Measurements from ENCODE around the gene SCRN1. TPM values are rescaled to one million over a fixed set of nuclear protein-coding genes. Genes with fewer than 3 reads are reported as not detected.

Gene SCRN1
- total and polyA plus RNA-seq, 9 donors: 23.0 to 46.1 (median 32.2) TPM

- 25% methylated on average over 23 of the region's 28 CpGs for WGBS (ENCODE audit: insufficient coverage)
- Histone ChIP-seq H3K4me3 (ENCODE audit: low read length) (no peak overlapping the region), H3K36me3 (ENCODE audit: control insufficient read depth, insufficient read depth, low read length) (peaks cover 8% of the 10 kb centered on the region), H3K9me3 (replicated peaks; ENCODE audit: control insufficient read depth, low read depth, low read length) (no peaks in the 10 kb centered on the region), H3K27ac (ENCODE audit: low read length) (no peak overlapping the region), H3K27me3 (ENCODE audit: control insufficient read depth, insufficient read depth, low read length) (peaks cover 5% of the 10 kb centered on the region), H3K4me1 (ENCODE audit: control insufficient read depth, insufficient read depth, low read length) (peaks cover 20% of the 10 kb centered on the region)
- no peak for DNase-seq
These were observed 105.0 kb downstream of the SCRN1 start for GRCh38 chr7:29884399-29885272.

GRCh38 chr7:29883462-29884398 is 105.9 kb downstream of the SCRN1 start:
- no peaks in the 10 kb centered on the region for H3K9me3 ChIP-seq (replicated peaks; ENCODE audit: control insufficient read depth, low read depth, low read length)
- 17% methylated on average over 24 of the region's 46 CpGs for WGBS (ENCODE audit: insufficient coverage)
- peak; percentile 39 for DNase-seq
- H3K27ac ChIP-seq (ENCODE audit: low read length): no peak overlapping the region
- H3K27me3 ChIP-seq (ENCODE audit: control insufficient read depth, insufficient read depth, low read length): peaks cover 5% of the 10 kb centered on the region
- H3K4me1 ChIP-seq (ENCODE audit: control insufficient read depth, insufficient read depth, low read length): peaks cover 20% of the 10 kb centered on the region
- H3K4me3 ChIP-seq (ENCODE audit: low read length): no peak overlapping the region
- peaks cover 6% of the 10 kb centered on the region for H3K36me3 ChIP-seq (ENCODE audit: control insufficient read depth, insufficient read depth, low read length)

GRCh38 chr7:29882481-29882880 is 107.1 kb downstream of the SCRN1 start:
- H3K9me3 ChIP-seq (replicated peaks; ENCODE audit: control insufficient read depth, low read depth, low read length): no peaks in the 10 kb centered on the region
- no peak overlapping the region for H3K4me3 ChIP-seq (ENCODE audit: low read length)
- WGBS (ENCODE audit: insufficient coverage): no CpG with 5 or more reads among the region's 1 CpG
- no peak for DNase-seq
- H3K27ac ChIP-seq (ENCODE audit: low read length): no peak overlapping the region
- peaks cover 22% of the 10 kb centered on the region for H3K4me1 ChIP-seq (ENCODE audit: control insufficient read depth, insufficient read depth, low read length)
- peaks cover 5% of the 10 kb centered on the region for H3K27me3 ChIP-seq (ENCODE audit: control insufficient read depth, insufficient read depth, low read length)
- peaks cover 3% of the 10 kb centered on the region for H3K36me3 ChIP-seq (ENCODE audit: control insufficient read depth, insufficient read depth, low read length)

GRCh38 chr7:29881724-29882123 is 107.9 kb downstream of the SCRN1 start:
- DNase-seq: no peak
- Histone ChIP-seq H3K27ac (ENCODE audit: low read length) (no peak overlapping the region), H3K4me1 (ENCODE audit: control insufficient read depth, insufficient read depth, low read length) (peaks cover 22% of the 10 kb centered on the region), H3K27me3 (ENCODE audit: control insufficient read depth, insufficient read depth, low read length) (peaks cover 5% of the 10 kb centered on the region), H3K36me3 (ENCODE audit: control insufficient read depth, insufficient read depth, low read length) (peaks cover 3% of the 10 kb centered on the region), H3K4me3 (ENCODE audit: low read length) (no peak overlapping the region), H3K9me3 (replicated peaks; ENCODE audit: control insufficient read depth, low read depth, low read length) (no peaks in the 10 kb centered on the region)
- WGBS (ENCODE audit: insufficient coverage): 100% methylated on average over 1 of the region's 7 CpGs

- Histone ChIP-seq H3K9me3 (replicated peaks; ENCODE audit: control insufficient read depth, low read depth, low read length) (no peaks in the 10 kb centered on the region), H3K27ac (ENCODE audit: low read length) (no peak overlapping the region), H3K4me3 (ENCODE audit: low read length) (no peak overlapping the region), H3K36me3 (ENCODE audit: control insufficient read depth, insufficient read depth, low read length) (peaks cover 3% of the 10 kb centered on the region), H3K27me3 (ENCODE audit: control insufficient read depth, insufficient read depth, low read length) (peaks cover 5% of the 10 kb centered on the region), H3K4me1 (ENCODE audit: control insufficient read depth, insufficient read depth, low read length) (peaks cover 19% of the 10 kb centered on the region)
- no CpG with 5 or more reads among the region's 2 CpGs for WGBS (ENCODE audit: insufficient coverage)
- peak; percentile 90 for DNase-seq
These were observed 110.0 kb downstream of the SCRN1 start for GRCh38 chr7:29879609-29880008.

- H3K9me3 ChIP-seq (replicated peaks; ENCODE audit: control insufficient read depth, low read depth, low read length): no peaks in the 10 kb centered on the region
- peaks cover 3% of the 10 kb centered on the region for H3K36me3 ChIP-seq (ENCODE audit: control insufficient read depth, insufficient read depth, low read length)
- DNase-seq: peak; percentile 65
- H3K27me3 ChIP-seq (ENCODE audit: control insufficient read depth, insufficient read depth, low read length): no peaks in the 10 kb centered on the region
- no peak overlapping the region for H3K4me3 ChIP-seq (ENCODE audit: low read length)
- WGBS (ENCODE audit: insufficient coverage): 47% methylated on average over 3 of the region's 5 CpGs
- no peak overlapping the region for H3K27ac ChIP-seq (ENCODE audit: low read length)
- peaks cover 11% of the 10 kb centered on the region for H3K4me1 ChIP-seq (ENCODE audit: control insufficient read depth, insufficient read depth, low read length)
These were observed 111.4 kb downstream of the SCRN1 start for GRCh38 chr7:29878081-29878688.

GRCh38 chr7:29877196-29877595 is 112.4 kb downstream of the SCRN1 start:
- no peaks in the 10 kb centered on the region for H3K9me3 ChIP-seq (replicated peaks; ENCODE audit: control insufficient read depth, low read depth, low read length)
- peak overlapping the region; percentile 25 for H3K27ac ChIP-seq (ENCODE audit: low read length)
- H3K36me3 ChIP-seq (ENCODE audit: control insufficient read depth, insufficient read depth, low read length): peaks cover 3% of the 10 kb centered on the region
- peak; percentile 46 for DNase-seq
- WGBS (ENCODE audit: insufficient coverage): no CpG with 5 or more reads among the region's 3 CpGs
- H3K4me1 ChIP-seq (ENCODE audit: control insufficient read depth, insufficient read depth, low read length): peaks cover 14% of the 10 kb centered on the region
- no peak overlapping the region for H3K4me3 ChIP-seq (ENCODE audit: low read length)
- H3K27me3 ChIP-seq (ENCODE audit: control insufficient read depth, insufficient read depth, low read length): no peaks in the 10 kb centered on the region

- H3K36me3 ChIP-seq (ENCODE audit: control insufficient read depth, insufficient read depth, low read length): peaks cover 2% of the 10 kb centered on the region
- H3K27me3 ChIP-seq (ENCODE audit: control insufficient read depth, insufficient read depth, low read length): no peaks in the 10 kb centered on the region
- no peak overlapping the region for H3K4me3 ChIP-seq (ENCODE audit: low read length)
- DNase-seq: no peak
- H3K9me3 ChIP-seq (replicated peaks; ENCODE audit: control insufficient read depth, low read depth, low read length): no peaks in the 10 kb centered on the region
- H3K4me1 ChIP-seq (ENCODE audit: control insufficient read depth, insufficient read depth, low read length): peaks cover 10% of the 10 kb centered on the region
- WGBS (ENCODE audit: insufficient coverage): 90% methylated on average over 12 of the region's 13 CpGs
- no peak overlapping the region for H3K27ac ChIP-seq (ENCODE audit: low read length)
These were observed 113.9 kb downstream of the SCRN1 start for GRCh38 chr7:29875741-29876140.

GRCh38 chr7:29873644-29874294 is 115.8 kb downstream of the SCRN1 start:
- Histone ChIP-seq H3K27ac (ENCODE audit: low read length) (no peak overlapping the region), H3K9me3 (replicated peaks; ENCODE audit: control insufficient read depth, low read depth, low read length) (no peaks in the 10 kb centered on the region), H3K4me1 (ENCODE audit: control insufficient read depth, insufficient read depth, low read length) (peaks cover 6% of the 10 kb centered on the region), H3K27me3 (ENCODE audit: control insufficient read depth, insufficient read depth, low read length) (no peaks in the 10 kb centered on the region), H3K4me3 (ENCODE audit: low read length) (no peak overlapping the region), H3K36me3 (ENCODE audit: control insufficient read depth, insufficient read depth, low read length) (no peaks in the 10 kb centered on the region)
- 85% methylated on average over 2 of the region's 4 CpGs for WGBS (ENCODE audit: insufficient coverage)
- no peak for DNase-seq
